Right lobe of liver (tissue), 6 donors: ENCODE results near the gene LAMC1. TPM values are rescaled to one million over a fixed set of nuclear protein-coding genes. Genes with fewer than 3 reads are reported as not detected.

Experiments
- ATAC-seq, 4 donors: fragments of 200-7000 bp; cut with Tn5 transposase; one replicate each; pipeline ENCODE4 v1.9.1; 2020; ENCODE audit warnings: mild to moderate bottlenecking in 4 of 4, moderate library complexity in 4 of 4
- DNase-seq, 3 donors: peaks; one replicate each; pipeline ENCODE4 v3.0.0-alpha.2; 2020
- H3K27ac ChIP-seq, 3 donors: fragments of 200-600 bp; one replicate each; pipeline ENCODE4 v1.8.0; 2022
- H3K27me3 ChIP-seq, 2 donors: fragments of 200-600 bp; one replicate each; pipeline ENCODE4 v1.8.0; 2022
- H3K36me3 ChIP-seq, 4 donors: fragments of 200-600 bp; sonication (generic) in 1 of 4; one replicate each; pipeline versions ENCODE4 v1.5.1 to v1.8.0; 2017 to 2022; ENCODE audit warnings: control low read depth in 1 of 4
- H3K4me1 ChIP-seq, 4 donors: fragments of 200-600 bp; sonication (generic) in 1 of 4; one replicate each; pipeline versions ENCODE4 v1.5.1 to v1.8.0; 2017 to 2022; ENCODE audit warnings: control low read depth in 1 of 4
- H3K4me3 ChIP-seq, 3 donors: fragments of 200-600 bp; one replicate each; pipeline ENCODE4 v1.8.0; 2022
- H3K9me3 ChIP-seq, 4 donors: fragments of 200-600 bp; sonication (generic) in 1 of 4; one replicate each; pipeline versions ENCODE4 v1.5.1 to v1.8.0; 2017 to 2022; ENCODE audit warnings: control low read depth in 1 of 4
- POLR2A ChIP-seq: fragments of 450-650 bp; IDR thresholded peaks from one replicate; pipeline ENCODE4 v1.6.1; 2017; ENCODE audit warnings: antibody characterized with exemption, mild to moderate bottlenecking
- WGBS: methylation state at CpG from one replicate; pipeline ENCODE4 v1.1.6; 2018; ENCODE audit warnings: low coverage, low lambda C conversion rate; ENCODE audit not compliant: insufficient coverage; ENCODE audit errors: missing lambda C conversion rate; 5-methylcytosine and 5-hydroxymethylcytosine counted together
- intact Hi-C, 2 donors: fragments of 100-400 bp; cut with DNase I; formaldehyde crosslinking; loops; one replicate each; pipeline versions ENCODE4 v1.11.2 to v1.14.1; 2022
- total RNA-seq, 6 experiments: library from RNA; depleted of rRNA in 2 of 6; stranded (reverse); fragments of >200 nt in 2 of 6; fragmentation: NEBNext Ultra II Directional in 3 of 6; extraction: Animal tissue kit (Norgen Biotek cat#: 25700) in 3 of 6; gene quantifications; one replicate each; pipeline versions ENCODE4 v1.1.0 to v1.2.4, GENCODE V29; 2016 to 2023
- TF ChIP-seq, protein P1 (sequence below), 4 donors: fragments of 200-600 bp in 3 of 4; fragments of 450-650 bp in 1 of 4; IDR thresholded peaks; one replicate each; pipeline versions ENCODE4 v1.5.1 to v1.8.0; 2016 to 2022; ENCODE audit warnings: antibody characterized with exemption in 4 of 4, mild to moderate bottlenecking in 2 of 4
- donor health status: DM: no; HTN: yes; CAD: no.
- donor health status: DM: no; HTN: no; CAD: no.
- donor health status: DM: no; HTN: no; CAD: no.
- donor health status: DM: no; HTN: yes; CAD: no.
- donor health status: DM: no; HTN: yes; CAD: no.

Gene LAMC1
- total RNA-seq, 6 experiments from 2014 or later, result 18.5 to 53.2 (median 28.0) TPM

- DNase-seq, result no peak
- Histone ChIP-seq H3K27me3 (no peaks in the 10 kb centered on the region), H3K9me3 (no peaks in the 10 kb centered on the region), H3K4me3 (no peak overlapping the region), H3K36me3 (peaks cover 0 to 9% (median 0%) of the 10 kb centered on the region in 4 donors), H3K27ac (no peak overlapping the region), H3K4me1 (peaks cover 0 to 7% (median 0%) of the 10 kb centered on the region in 4 donors)
- intact Hi-C loops, result no loop called here
- ATAC-seq, result no peak
- WGBS, result 89% methylated on average over 2 of the region's 4 CpGs
- TF ChIP-seq, protein P1, sequence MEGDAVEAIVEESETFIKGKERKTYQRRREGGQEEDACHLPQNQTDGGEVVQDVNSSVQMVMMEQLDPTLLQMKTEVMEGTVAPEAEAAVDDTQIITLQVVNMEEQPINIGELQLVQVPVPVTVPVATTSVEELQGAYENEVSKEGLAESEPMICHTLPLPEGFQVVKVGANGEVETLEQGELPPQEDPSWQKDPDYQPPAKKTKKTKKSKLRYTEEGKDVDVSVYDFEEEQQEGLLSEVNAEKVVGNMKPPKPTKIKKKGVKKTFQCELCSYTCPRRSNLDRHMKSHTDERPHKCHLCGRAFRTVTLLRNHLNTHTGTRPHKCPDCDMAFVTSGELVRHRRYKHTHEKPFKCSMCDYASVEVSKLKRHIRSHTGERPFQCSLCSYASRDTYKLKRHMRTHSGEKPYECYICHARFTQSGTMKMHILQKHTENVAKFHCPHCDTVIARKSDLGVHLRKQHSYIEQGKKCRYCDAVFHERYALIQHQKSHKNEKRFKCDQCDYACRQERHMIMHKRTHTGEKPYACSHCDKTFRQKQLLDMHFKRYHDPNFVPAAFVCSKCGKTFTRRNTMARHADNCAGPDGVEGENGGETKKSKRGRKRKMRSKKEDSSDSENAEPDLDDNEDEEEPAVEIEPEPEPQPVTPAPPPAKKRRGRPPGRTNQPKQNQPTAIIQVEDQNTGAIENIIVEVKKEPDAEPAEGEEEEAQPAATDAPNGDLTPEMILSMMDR (IDR thresholded peaks at IDR 0.05), result no peak
- no peak for TF ChIP-seq POLR2A
These were observed 77.2 kb downstream of the LAMC1 start for GRCh38 chr1:183100361-183100974.

DNA sequence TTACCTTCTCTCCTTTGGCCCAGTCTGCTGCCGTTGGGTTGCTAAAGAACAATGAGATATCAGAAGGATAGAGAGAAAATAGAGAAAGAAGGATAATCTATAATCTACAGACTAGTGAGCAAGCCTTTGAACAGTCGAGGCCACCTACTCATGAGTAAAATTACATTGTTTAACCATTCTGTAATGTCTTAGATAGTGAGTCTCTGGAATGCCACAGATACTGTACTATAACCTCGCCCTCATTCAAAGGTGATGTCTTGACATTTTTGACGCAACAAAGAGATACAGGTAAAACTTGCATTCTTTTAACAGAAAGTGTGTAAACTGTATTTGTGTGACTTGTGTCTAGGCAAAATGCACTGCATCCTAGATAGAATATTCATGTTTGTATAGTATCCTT is 77.9 kb downstream of the LAMC1 start:
- Histone ChIP-seq H3K9me3 (no peaks in the 10 kb centered on the region), H3K4me3 (no peak overlapping the region), H3K4me1 (peaks cover 0 to 7% (median 0%) of the 10 kb centered on the region in 4 donors), H3K27me3 (no peaks in the 10 kb centered on the region), H3K36me3 (peaks cover 0 to 9% (median 0%) of the 10 kb centered on the region in 4 donors), H3K27ac (no peak overlapping the region)
- intact Hi-C loops, result no loop called here
- DNase-seq (no peak), ATAC-seq (no peak)
- TF ChIP-seq POLR2A, result no peak
- TF ChIP-seq, protein P1 (IDR thresholded peaks at IDR 0.05), result no peak
- 93% methylated on average over 4 of the region's 4 CpGs for WGBS

- DNase-seq (no peak), ATAC-seq (peak in 3 of 4 donors; percentile 38 to 65 (median 43))
- Histone ChIP-seq H3K4me3 (no peak overlapping the region), H3K27ac (no peak overlapping the region), H3K9me3 (no peaks in the 10 kb centered on the region), H3K36me3 (peaks cover 0 to 9% (median 0%) of the 10 kb centered on the region in 4 donors), H3K27me3 (no peaks in the 10 kb centered on the region), H3K4me1 (peaks cover 0 to 7% (median 0%) of the 10 kb centered on the region in 4 donors)
- WGBS, result 48% methylated on average over 3 of the region's 8 CpGs
- intact Hi-C loops, result no loop called here
- TF ChIP-seq, protein P1 (IDR thresholded peaks at IDR 0.05), result no peak
- TF ChIP-seq POLR2A, result no peak
These were observed 78.6 kb downstream of the LAMC1 start for GRCh38 chr1:183101841-183102276.

GRCh38 chr1:183103147-183103546 is 79.9 kb downstream of the LAMC1 start:
- Histone ChIP-seq H3K4me3 (no peak overlapping the region), H3K27me3 (no peaks in the 10 kb centered on the region), H3K36me3 (peaks cover 0 to 9% (median 0%) of the 10 kb centered on the region in 4 donors), H3K27ac (no peak overlapping the region), H3K4me1 (peaks cover 0 to 3% (median 0%) of the 10 kb centered on the region in 4 donors), H3K9me3 (no peaks in the 10 kb centered on the region)
- TF ChIP-seq POLR2A, result no peak
- TF ChIP-seq, protein P1 (IDR thresholded peaks at IDR 0.05), result no peak
- ATAC-seq, result no peak
- intact Hi-C loops, result no loop called here
- DNase-seq, result no peak
- 89% methylated on average over 10 of the region's 11 CpGs for WGBS
